Chondrocyte (in vitro differentiated cells): ENCODE measurements around the gene ZNF804B. TPM values are rescaled to one million over a fixed set of nuclear protein-coding genes. Genes with fewer than 3 reads are reported as not detected.

Experiments used
- DNase-seq: peaks from one replicate; pipeline ENCODE4 v3.0.0; 2021; ENCODE audit warnings: mixed read lengths, low spot score
- H3K27ac Mint-ChIP-seq: one replicate; pipeline ENCODE4 v1.8.0; 2021; ENCODE audit warnings: mild to moderate bottlenecking, moderate library complexity, mixed read lengths; ENCODE audit not compliant: unreplicated experiment
- H3K27me3 Mint-ChIP-seq: 2 replicates; pipeline ENCODE4 v1.8.0; 2021; ENCODE audit warnings: low read depth, mixed read lengths
- H3K36me3 Mint-ChIP-seq: 2 replicates; pipeline ENCODE4 v1.8.0; 2021; ENCODE audit warnings: low read depth, mixed read lengths
- H3K4me1 Mint-ChIP-seq: 2 replicates; pipeline ENCODE4 v1.8.0; 2021; ENCODE audit warnings: low read depth, mild to moderate bottlenecking, mixed read lengths
- H3K4me3 Mint-ChIP-seq: one replicate; pipeline ENCODE4 v1.8.0; 2021; ENCODE audit warnings: mild to moderate bottlenecking, moderate library complexity, mixed read lengths; ENCODE audit not compliant: unreplicated experiment
- H3K9me3 Mint-ChIP-seq: 2 replicates; pipeline ENCODE4 v1.8.0; 2021; ENCODE audit warnings: low read depth, mixed read lengths
- CTCF ChIP-seq: fragments of 200-600 bp; sonication (generic); IDR thresholded peaks from 2 replicates; pipeline ENCODE4 v1.5.0; 2021; ENCODE audit warnings: antibody characterized with exemption, mild to moderate bottlenecking, moderate library complexity
- total RNA-seq: library from RNA; stranded (reverse); gene quantifications from 3 replicates; pipeline ENCODE4 v1.2.1, GENCODE V29; 2021

ZNF804B gene
- total RNA-seq, 1 donor from 2014 or later: not detected

DNA sequence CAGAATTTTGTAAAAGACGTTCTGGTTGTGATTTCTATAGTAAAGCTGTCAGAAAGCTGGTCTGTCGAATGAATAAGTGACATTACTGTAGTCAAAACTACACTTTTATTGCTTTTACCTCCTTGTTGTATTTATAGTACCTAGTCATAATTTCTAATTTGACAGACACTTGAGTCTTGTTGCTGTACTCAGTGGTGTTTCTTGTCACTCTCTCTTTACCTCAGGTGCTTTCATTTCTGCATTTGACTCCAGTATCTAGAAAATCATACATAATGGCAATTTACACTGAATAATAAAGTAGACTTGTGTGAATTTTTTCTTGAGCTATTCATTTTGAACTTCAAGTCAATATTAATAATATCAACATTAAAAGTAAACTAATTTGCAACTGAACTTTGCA is 293.6 kb downstream of the ZNF804B start:
- no peak for DNase-seq
- no peaks in the 10 kb centered on the region for H3K36me3 Mint-ChIP-seq
- H3K27me3 Mint-ChIP-seq: no peaks in the 10 kb centered on the region
- H3K4me3 Mint-ChIP-seq: no peak overlapping the region
- H3K27ac Mint-ChIP-seq: no peak overlapping the region
- no peaks in the 10 kb centered on the region for H3K9me3 Mint-ChIP-seq
- no peak for TF ChIP-seq CTCF
- H3K4me1 Mint-ChIP-seq: no peaks in the 10 kb centered on the region

- H3K27me3 Mint-ChIP-seq: no peaks in the 10 kb centered on the region
- H3K36me3 Mint-ChIP-seq: no peaks in the 10 kb centered on the region
- no peaks in the 10 kb centered on the region for H3K9me3 Mint-ChIP-seq
- H3K4me1 Mint-ChIP-seq: no peaks in the 10 kb centered on the region
- H3K27ac Mint-ChIP-seq: no peak overlapping the region
- no peak for TF ChIP-seq CTCF
- H3K4me3 Mint-ChIP-seq: no peak overlapping the region
- DNase-seq: no peak
Measured at GRCh38 chr7:89054361-89054760, 294.9 kb downstream of the ZNF804B start.

GRCh38 chr7:89060234-89060633 is 300.7 kb downstream of the ZNF804B start:
- peaks cover 3% of the 10 kb centered on the region for H3K4me1 Mint-ChIP-seq
- DNase-seq: no peak
- H3K27ac Mint-ChIP-seq: no peak overlapping the region
- H3K9me3 Mint-ChIP-seq: no peaks in the 10 kb centered on the region
- TF ChIP-seq CTCF: no peak
- H3K27me3 Mint-ChIP-seq: no peaks in the 10 kb centered on the region
- H3K36me3 Mint-ChIP-seq: no peaks in the 10 kb centered on the region
- no peak overlapping the region for H3K4me3 Mint-ChIP-seq

DNA sequence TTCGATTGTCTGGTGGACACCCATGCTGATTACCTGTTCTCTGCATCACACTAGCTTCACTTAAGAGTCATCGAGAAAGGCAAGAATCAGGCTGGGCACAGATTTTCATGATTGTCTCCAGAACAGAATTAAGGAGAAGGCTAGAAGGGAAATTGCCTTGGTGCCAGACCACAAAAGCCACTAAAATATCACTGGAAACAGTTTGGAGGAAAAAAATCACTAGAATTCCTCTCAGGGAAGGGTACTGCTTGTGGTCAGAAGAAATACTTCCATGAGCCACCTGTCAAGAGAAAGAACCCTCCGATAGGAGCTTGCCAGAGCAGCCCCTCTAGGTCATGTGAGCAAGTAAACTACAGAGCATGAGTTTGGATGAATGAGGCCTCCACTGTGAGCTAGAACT is 305.3 kb downstream of the ZNF804B start:
- no peaks in the 10 kb centered on the region for H3K36me3 Mint-ChIP-seq
- DNase-seq: no peak
- H3K9me3 Mint-ChIP-seq: no peaks in the 10 kb centered on the region
- H3K4me1 Mint-ChIP-seq: peaks cover 3% of the 10 kb centered on the region
- no peak overlapping the region for H3K4me3 Mint-ChIP-seq
- no peaks in the 10 kb centered on the region for H3K27me3 Mint-ChIP-seq
- TF ChIP-seq CTCF: no peak
- peak overlapping the region; percentile 27 for H3K27ac Mint-ChIP-seq

GRCh38 chr7:89067048-89067447 is 307.5 kb downstream of the ZNF804B start:
- H3K4me3 Mint-ChIP-seq: no peak overlapping the region
- H3K27ac Mint-ChIP-seq: no peak overlapping the region
- no peaks in the 10 kb centered on the region for H3K9me3 Mint-ChIP-seq
- H3K4me1 Mint-ChIP-seq: no peaks in the 10 kb centered on the region
- no peaks in the 10 kb centered on the region for H3K36me3 Mint-ChIP-seq
- TF ChIP-seq CTCF: no peak
- DNase-seq: no peak
- H3K27me3 Mint-ChIP-seq: no peaks in the 10 kb centered on the region
